GM03348 (cell line): ENCODE results near the gene USP25.

ENCODE experiments used
- DNase-seq: peaks from one replicate; pipeline ENCODE4 v3.0.0; 2012; ENCODE audit warnings: low spot score

Gene USP25

DNA sequence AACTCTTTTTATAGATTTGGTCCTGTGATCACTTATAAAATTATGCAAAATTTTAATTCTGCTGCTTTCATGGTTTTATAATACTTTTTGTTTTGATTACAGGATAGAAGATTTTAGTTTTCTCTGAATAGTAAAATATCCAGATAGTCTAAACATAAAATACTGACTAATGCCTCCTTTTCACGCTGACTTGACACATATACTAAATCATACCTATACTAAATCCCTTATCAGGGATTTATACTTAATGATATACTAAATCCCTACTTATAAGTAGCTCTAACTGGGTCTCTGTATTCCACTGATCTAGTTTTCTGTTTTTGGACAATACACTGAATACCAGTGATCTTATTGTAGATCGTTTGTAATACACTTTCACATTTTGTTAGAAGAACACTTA is 128.0 kb downstream of the USP25 start:
- DNase-seq, result no peak

DNA sequence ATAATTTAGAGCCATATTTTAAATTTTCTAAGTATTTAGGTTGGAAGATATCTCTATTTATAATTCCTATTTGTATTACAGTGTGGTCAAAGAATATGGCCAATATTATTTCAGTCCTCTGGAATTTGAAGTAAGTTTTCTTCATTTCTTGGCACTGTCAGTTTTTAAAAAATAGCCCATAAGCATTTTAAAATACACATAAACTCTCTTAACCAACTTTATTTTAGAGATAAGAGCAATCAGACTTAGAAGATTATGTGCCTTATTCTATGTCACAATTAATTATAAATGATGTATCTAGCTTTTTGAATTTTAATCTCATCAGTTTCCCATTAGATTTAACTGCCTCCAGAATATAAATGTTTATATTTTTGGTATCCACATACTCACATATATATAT is 130.8 kb downstream of the USP25 start:
- DNase-seq, result no peak

DNA sequence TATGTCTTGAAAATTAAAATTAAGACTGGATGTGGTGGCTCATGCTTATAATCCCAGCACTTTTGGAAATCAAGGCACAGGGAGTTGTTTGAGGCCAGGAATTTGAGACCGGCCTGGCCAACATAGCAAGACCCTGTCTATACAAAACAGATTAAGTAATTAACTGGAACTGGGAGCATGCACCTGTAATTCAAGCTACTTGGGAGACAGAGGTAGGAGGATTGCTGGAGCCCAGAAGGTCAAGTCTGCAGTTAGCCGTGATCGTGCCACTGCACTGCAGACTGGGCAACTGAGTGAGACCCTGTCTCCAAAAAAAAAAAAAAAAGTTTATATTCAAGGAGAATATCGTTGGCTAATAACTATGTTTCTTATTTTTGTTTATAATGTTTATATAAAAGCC is 139.2 kb downstream of the USP25 start:
- DNase-seq, result no peak

DNA sequence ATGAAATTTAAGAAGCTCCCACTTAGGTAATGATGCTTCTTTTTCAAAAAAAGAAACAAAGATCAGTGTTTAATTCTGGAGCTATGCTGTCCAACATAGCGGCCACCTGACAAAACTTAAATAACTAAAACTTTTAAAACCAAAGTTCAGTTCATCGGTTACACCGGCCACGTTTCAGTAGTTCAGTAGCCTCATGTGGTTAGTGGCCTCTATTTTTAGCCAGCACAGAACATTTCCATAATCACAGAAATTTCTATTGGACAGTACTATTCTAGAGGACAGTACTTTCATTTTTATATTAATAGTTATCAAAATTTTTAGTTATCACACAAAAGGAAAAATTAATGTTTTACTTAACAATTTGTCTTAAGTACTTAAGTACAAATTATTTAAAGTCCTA is 141.0 kb downstream of the USP25 start:
- no peak for DNase-seq

DNA sequence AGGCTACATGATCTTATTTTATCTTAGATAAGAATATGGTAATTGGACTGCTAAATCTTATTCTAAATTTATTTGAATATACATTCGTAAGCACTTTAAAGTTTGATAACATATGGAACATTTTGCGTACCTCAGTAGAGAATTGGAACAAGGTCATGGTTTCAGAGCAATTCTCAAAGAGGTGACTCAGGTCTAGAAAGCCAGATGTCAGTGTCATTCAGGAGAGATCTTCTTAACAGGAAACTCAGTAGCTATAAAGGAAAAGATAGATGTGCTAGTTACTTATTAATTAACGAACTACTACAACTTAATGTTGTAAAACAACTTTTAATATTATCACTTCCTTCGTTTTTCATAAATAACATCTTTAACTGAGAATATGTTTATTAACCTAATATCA is 142.5 kb downstream of the USP25 start:
- no peak for DNase-seq

DNA sequence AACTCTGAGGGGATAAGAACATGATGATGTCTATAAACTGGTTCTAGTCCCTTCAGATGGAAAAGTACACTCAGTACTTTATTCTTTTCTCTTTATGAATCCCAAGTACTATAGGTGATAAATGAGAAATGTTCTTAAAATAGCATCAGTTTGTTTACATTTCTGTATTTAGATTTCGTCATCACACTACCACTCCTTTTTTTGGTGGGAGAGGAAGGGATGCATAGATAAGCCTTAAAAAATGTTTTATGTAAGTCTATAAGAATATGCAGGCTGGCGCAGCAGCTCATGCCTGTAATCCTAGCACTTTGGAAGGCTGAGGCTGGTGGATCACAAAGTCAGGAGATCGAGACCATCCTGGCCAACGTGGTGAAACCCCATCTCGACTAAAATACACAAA is 144.8 kb downstream of the USP25 start:
- DNase-seq, result no peak

DNA sequence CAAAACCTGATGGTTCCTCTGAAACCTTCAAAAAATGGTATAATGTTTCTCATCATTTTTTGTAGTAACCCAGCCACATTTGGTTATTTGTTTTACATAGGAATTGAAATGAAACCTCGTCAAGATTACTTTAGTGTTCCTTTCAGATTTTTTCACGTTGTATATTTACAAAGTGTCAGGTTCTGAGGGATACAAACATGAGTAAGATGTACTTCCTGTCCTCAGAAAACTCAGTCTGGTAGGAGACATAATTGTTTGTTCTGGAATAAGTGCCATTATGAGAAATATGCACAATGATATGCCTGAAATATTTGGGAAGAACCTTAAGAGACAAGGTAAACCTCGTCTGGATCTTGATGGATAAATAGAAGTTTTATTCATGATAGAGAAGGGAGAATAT is 145.5 kb downstream of the USP25 start:
- DNase-seq, result no peak

DNA sequence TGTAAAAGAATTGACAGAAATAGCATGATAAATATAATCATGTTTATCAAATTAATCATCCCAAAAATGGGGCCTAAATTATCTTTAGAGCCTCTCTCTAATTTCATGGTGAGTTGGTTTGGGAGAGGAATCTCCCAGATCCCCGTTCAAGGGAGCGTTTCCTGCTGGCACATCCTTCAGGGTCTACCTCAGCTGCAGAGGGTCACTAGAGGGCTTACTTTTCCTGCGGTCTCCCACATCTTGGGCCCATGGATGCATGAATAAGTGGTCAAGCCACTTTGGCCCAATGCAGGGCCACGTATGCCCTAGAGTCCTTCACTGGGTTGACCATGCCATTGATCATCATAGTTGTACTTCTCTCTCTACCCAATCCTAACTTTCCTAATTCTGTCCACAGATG is 164.1 kb downstream of the USP25 start:
- DNase-seq, result no peak

DNA sequence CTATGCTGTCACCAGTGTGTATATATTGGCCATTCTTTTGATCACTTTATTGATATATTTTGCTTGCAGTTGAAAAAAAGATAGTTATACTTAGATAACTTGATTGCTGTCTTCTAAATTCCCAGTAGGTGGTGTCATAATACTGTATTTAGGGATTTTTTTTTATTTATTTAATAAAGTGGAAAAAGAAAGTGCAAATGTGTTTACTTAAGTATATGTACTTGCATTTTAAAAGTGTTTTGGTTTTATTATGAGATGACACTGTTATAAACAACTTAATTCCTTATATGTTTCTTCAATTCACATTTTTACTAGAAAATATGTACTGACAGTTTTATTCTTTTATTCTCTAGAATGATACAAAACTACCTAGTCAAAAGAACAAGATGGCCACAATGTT is 164.8 kb downstream of the USP25 start:
- peak; percentile 33 for DNase-seq

DNA sequence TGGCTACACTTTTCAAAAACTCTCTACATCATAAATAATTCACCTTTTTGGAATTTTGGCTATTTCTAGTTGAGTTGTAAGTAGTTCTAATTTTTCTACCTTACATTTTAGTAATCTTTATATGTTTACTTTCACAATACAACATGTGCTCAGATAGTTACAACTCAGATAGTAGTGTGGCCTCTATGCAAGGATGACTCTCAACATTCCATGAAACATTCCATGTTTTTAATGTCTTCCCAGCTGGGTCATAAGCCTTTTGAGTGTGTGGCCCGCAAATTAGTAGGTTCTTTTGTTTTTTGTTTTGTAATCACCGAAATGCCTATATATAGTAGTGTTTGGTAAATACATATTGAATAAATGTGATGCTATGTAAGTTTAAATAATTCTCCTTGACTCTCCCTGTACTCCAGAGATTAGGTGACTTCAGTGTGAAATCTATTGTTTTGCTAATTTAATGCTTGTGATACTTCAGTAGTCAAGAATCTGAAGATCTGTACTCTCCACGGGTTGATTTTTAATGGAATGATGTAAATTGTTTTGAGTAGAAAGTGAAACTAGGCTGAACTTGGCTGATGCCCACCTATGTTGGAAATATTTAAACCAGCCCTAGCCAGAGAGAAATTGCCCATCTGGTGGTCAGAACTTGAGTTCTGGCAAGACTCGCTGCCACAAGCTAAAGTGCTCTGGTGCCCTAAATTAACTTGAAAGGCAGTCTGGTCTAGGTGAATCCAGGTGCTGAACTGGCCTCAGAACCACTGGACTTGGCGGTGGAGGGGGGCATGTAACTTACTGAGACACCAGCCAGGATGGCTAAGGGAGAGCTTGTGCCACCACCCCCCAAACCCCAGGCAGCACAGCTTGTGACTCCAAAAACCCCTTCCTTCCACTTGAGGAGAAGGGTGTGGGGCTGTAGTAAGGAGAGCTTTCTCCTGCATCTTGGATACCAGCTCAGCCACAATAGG is 165.6 kb downstream of the USP25 start:
- peak; percentile 16 for DNase-seq

DNA sequence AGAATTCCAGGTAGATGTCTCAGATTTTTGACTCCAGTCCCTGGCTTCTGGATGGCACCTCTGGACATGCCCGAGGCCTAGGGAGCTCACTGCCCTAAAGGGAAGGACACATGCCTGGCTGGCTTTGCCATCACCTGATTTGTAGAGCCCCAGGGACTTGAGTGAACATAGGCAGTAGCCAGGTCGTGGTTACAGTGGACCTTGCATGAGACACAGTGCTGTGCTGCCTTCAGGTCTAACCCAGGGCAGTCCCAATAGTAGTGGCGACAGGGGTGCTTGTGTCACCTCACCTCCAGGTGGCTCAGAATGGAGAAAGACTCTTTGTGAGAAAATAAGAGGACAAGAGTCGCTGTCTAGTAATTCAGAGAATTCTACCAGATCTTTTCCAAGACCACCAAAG is 166.7 kb downstream of the USP25 start:
- no peak for DNase-seq

DNA sequence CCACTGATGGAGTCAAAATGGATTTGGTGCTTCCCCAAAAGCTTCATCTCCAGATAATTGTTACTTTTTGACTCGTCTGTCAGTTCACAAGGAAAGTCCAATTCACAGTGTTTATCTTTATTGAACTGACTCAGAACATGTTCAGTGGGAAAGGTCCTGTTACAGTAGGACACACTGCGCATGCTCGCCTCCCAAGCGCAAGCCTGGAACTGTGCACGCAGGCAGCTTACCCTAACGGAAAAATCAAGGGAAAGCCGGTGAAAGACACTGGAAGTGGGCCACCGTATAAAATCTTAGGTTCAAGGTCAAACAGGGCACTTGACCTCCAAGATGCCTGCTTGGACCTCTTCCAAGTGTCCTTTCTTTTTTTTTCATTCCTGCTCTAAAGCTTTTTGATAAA is 174.6 kb downstream of the USP25 start:
- DNase-seq, result no peak

DNA sequence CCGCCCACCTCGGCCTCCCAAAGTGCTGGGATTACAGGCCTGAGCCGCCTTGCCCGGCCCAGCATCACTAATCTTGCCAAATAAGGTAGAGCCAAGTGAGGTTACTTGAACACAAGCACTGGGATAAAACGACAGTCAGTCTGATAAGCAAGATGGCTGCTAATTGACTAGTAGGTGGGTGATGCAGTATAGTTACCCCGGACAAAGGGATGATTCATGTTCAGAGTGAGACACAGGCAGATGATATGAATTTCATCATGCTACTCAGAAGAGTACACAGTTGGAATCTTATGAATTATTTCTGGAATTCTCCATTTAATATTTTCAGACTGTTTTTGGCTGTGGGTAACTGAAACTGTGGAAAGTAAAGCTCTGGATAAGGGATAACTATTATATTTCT is 178.4 kb downstream of the USP25 start:
- peak; percentile 13 for DNase-seq

DNA sequence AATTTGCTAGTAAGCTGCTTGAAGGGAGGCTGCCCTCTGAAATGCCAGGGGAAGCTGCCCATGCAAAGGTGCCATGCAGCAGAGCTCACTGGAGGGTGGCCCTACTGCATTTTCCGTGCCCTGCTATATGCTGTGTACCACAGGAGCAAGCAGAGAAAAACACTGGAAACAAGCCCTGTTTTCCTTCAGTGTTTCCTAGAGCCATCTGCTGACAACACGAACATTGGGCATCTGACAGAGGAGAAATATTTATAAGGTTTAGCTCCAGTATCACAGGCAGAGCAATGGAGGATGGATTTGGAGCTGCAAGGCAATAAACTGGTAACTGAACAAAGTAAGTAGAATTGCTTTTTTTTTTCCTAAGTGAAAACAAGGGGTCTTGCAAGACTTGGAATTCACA is 198.4 kb downstream of the USP25 start:
- no peak for DNase-seq

DNA sequence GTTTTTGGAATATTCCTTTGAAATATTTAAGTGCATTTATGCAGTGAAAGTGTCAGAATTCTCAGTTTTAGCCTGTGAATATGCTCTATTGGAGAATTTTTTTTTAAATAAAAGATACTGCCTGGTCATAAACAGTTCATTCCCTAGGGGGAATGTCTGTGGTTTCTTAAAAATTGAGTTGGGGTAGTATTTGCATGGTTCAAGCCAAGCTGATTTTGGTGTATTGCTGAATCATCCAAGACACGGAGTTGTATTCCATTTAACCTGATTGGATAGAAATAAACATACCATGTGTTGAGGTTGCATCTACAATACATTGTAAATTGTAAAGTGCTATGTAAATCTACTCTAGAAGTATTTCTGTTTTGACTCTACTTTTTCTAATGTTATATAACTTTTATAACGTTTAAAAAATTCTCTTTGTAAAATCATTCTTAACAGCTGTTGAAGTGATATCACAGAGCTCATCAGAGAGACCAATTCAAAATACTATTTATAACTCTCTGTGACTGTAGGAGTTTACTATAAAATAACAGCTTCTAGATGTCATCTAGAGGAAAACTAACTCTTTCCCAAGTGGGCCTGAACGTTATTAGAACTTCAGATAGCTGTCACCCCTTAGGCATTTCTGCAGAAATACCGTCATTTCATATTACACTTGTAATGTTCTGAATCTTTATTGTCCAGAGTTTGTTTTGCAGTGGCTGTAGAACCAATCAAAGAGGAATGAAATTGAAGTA is 199.1 kb downstream of the USP25 start:
- DNase-seq, result no peak

DNA sequence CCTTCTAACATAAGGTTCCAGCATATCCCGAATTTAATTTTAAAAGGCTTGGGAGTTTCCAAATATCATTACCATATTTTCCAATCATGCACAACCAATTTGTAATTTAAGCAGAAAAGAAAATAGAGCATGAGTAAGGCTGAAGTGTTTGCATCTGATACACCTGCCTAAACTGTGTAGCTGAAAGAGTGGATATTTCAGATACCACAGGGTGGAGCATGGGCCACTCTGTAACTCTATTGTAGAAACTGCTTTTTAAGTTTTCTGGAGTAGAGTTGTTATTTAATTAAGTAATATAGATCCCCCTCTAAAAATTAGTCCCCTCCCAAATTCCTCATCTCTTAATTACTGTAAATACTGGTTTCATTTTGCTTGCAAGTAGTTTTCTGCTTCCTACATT is 199.8 kb downstream of the USP25 start:
- DNase-seq, result no peak
